Neural progenitor cell (in vitro differentiated cells): ENCODE data around the gene TNNT3. TPM values are rescaled to one million over a fixed set of nuclear protein-coding genes. Genes with fewer than 3 reads are reported as not detected.

ENCODE experiments used
- DNase-seq: peaks from one replicate; pipeline ENCODE4 v3.0.0-alpha.2; 2016; ENCODE audit warnings: low spot score
- H2AFZ ChIP-seq: fragments of 200-600 bp; sonication (generic); replicated peaks from 2 replicates; pipeline ENCODE4 v1.6.1; 2016; ENCODE audit warnings: antibody characterized with exemption
- H3F3A ChIP-seq: fragments of 200-600 bp; sonication (generic); 2 replicates; pipeline ENCODE4 v1.6.1; 2016; ENCODE audit warnings: antibody characterized with exemption, low read depth
- H3K27ac ChIP-seq: fragments of 200-600 bp; sonication (generic); 2 replicates; pipeline ENCODE4 v1.5.1; 2016; ENCODE audit warnings: mild to moderate bottlenecking
- H3K27me3 ChIP-seq: fragments of 200-600 bp; sonication (generic); 2 replicates; pipeline ENCODE4 v1.6.1; 2016; ENCODE audit warnings: mild to moderate bottlenecking, moderate library complexity
- H3K36me3 ChIP-seq: fragments of 200-600 bp; sonication (generic); 2 replicates; pipeline ENCODE4 v1.5.1; 2016
- H3K4me1 ChIP-seq: fragments of 200-600 bp; sonication (generic); 2 replicates; pipeline ENCODE4 v1.6.1; 2016; ENCODE audit warnings: mixed run types
- H3K4me2 ChIP-seq: fragments of 200-600 bp; sonication (generic); 2 replicates; pipeline ENCODE4 v1.6.1; 2016
- H3K4me3 ChIP-seq: fragments of 200-600 bp; sonication (generic); 2 replicates; pipeline ENCODE4 v1.5.1; 2016
- H3K79me2 ChIP-seq: fragments of 200-600 bp; sonication (generic); 2 replicates; pipeline ENCODE4 v1.6.1; 2016; ENCODE audit warnings: low read depth
- H3K9ac ChIP-seq: fragments of 200-600 bp; sonication (generic); 2 replicates; pipeline ENCODE4 v1.6.1; 2016
- H3K9me3 ChIP-seq: fragments of 200-600 bp; sonication (generic); 2 replicates; pipeline ENCODE4 v1.5.1; 2016; ENCODE audit warnings: low read depth
- H4K20me1 ChIP-seq: fragments of 200-600 bp; sonication (generic); 2 replicates; pipeline ENCODE4 v1.6.1; 2016; ENCODE audit warnings: low read depth
- H3K27ac Mint-ChIP-seq: 3 replicates; pipeline ENCODE4 v1.8.0; 2021; ENCODE audit warnings: mixed read lengths
- H3K27me3 Mint-ChIP-seq: 2 replicates; pipeline ENCODE4 v1.8.0; 2022; ENCODE audit warnings: low read depth, mild to moderate bottlenecking, inconsistent platforms, moderate library complexity, mixed read lengths; ENCODE audit not compliant: insufficient read depth
- H3K36me3 Mint-ChIP-seq: 3 replicates; pipeline ENCODE4 v1.8.0; 2021; ENCODE audit warnings: mixed read lengths
- H3K4me1 Mint-ChIP-seq: 3 replicates; pipeline ENCODE4 v1.8.0; 2021; ENCODE audit warnings: mixed read lengths
- H3K4me3 Mint-ChIP-seq: 3 replicates; pipeline ENCODE4 v1.8.0; 2021; ENCODE audit warnings: mild to moderate bottlenecking, moderate library complexity, mixed read lengths
- H3K9me3 Mint-ChIP-seq: 3 replicates; pipeline ENCODE4 v1.8.0; 2020; ENCODE audit warnings: mixed read lengths
- EZH2 ChIP-seq: fragments of 200-600 bp; sonication (generic); IDR thresholded peaks from 2 replicates; pipeline ENCODE4 v1.6.1; 2017; ENCODE audit warnings: antibody characterized with exemption, mild to moderate bottlenecking, moderate library complexity
- EZH2phosphoT487 ChIP-seq: fragments of 200-600 bp; sonication (generic); IDR thresholded peaks from 2 replicates; pipeline ENCODE4 v1.6.1; 2017; ENCODE audit warnings: antibody characterized with exemption
- total RNA-seq: library from RNA; depleted of rRNA; stranded (reverse); fragments of >200 nt; gene quantifications from 2 replicates; pipeline ENCODE4 v1.2.3, GENCODE V29; 2015; ENCODE audit warnings: low replicate concordance
- TF ChIP-seq, protein P1 (sequence below): fragments of 200-600 bp; sonication (generic); IDR thresholded peaks from 2 replicates; pipeline ENCODE4 v1.5.1; 2017; ENCODE audit warnings: antibody characterized with exemption, mild to moderate bottlenecking

TNNT3 gene
- total RNA-seq, 1 donor from 2014 or later = 0.92 TPM

- Mint-ChIP-seq H3K4me3 (no peak overlapping the region), H3K27ac (no peak overlapping the region), H3K4me1 (no peaks in the 10 kb centered on the region), H3K27me3 (peaks cover 9% of the 10 kb centered on the region), H3K9me3 (no peaks in the 10 kb centered on the region), H3K36me3 (no peaks in the 10 kb centered on the region)
- no peak overlapping the region for H3K4me2 ChIP-seq
- H3K27me3 ChIP-seq = no peaks in the 10 kb centered on the region
- H3K4me3 ChIP-seq = no peak overlapping the region
- no peak overlapping the region for H3K27ac ChIP-seq
- no peak for DNase-seq
- no peaks in the 10 kb centered on the region for H3K79me2 ChIP-seq
- H3K4me1 ChIP-seq = no peaks in the 10 kb centered on the region
- TF ChIP-seq, protein P1, sequence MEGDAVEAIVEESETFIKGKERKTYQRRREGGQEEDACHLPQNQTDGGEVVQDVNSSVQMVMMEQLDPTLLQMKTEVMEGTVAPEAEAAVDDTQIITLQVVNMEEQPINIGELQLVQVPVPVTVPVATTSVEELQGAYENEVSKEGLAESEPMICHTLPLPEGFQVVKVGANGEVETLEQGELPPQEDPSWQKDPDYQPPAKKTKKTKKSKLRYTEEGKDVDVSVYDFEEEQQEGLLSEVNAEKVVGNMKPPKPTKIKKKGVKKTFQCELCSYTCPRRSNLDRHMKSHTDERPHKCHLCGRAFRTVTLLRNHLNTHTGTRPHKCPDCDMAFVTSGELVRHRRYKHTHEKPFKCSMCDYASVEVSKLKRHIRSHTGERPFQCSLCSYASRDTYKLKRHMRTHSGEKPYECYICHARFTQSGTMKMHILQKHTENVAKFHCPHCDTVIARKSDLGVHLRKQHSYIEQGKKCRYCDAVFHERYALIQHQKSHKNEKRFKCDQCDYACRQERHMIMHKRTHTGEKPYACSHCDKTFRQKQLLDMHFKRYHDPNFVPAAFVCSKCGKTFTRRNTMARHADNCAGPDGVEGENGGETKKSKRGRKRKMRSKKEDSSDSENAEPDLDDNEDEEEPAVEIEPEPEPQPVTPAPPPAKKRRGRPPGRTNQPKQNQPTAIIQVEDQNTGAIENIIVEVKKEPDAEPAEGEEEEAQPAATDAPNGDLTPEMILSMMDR = no peak
- TF ChIP-seq EZH2phosphoT487 = no peak
- no peak for TF ChIP-seq EZH2
- H3F3A ChIP-seq = no peaks in the 10 kb centered on the region
- H3K36me3 ChIP-seq = no peaks in the 10 kb centered on the region
- no peak overlapping the region for H2AFZ ChIP-seq
- no peaks in the 10 kb centered on the region for H4K20me1 ChIP-seq
- no peak overlapping the region for H3K9ac ChIP-seq
- H3K9me3 ChIP-seq = no peaks in the 10 kb centered on the region
Measured at GRCh38 chr11:1892116-1892515, 27.4 kb upstream of the TNNT3 start.

GRCh38 chr11:1892558-1892957 is 26.9 kb upstream of the TNNT3 start:
- H3K27ac Mint-ChIP-seq = no peak overlapping the region
- no peaks in the 10 kb centered on the region for H3K79me2 ChIP-seq
- TF ChIP-seq EZH2phosphoT487 (no peak), EZH2 (no peak)
- TF ChIP-seq, protein P1 = no peak

DNA sequence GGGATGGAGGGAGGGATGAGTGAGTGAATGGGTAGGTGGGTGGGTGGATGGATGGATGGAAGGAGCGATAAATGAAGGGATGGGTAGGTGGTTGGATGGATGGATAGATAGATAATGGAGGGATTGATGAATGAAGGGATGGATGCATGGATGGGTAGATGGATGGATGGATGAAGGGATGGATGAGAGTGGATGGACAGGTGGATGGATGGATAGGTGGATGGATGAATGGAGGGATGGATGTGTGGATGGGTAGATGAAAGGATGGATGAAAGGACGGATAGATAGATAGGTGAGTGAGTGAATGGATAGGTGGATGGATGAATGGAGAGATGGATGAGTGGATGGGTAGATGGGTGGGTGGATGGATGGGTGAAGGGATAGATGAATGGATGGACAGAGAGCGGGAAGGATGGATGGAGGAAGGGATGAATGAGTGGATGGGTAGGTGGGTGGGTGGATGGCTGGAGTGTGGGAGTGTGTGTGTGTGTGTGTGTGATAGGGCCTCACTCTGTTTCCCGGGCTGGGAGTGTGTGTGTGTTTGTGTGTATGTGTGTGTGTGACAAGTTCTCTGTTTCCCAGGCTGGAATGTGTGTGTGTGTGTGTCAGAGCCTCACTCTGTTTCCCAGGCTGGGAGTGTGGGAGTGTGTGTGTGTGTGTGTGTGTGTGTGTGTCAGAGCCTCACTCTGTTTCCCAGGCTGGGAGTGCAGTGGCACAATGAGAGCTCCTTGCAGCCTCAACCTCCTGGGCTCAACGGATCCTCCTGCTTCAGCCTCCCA is 25.7 kb upstream of the TNNT3 start:
- H4K20me1 ChIP-seq = no peaks in the 10 kb centered on the region
- H3K79me2 ChIP-seq = no peaks in the 10 kb centered on the region
- H3K9ac ChIP-seq = no peak overlapping the region
- no peak overlapping the region for H2AFZ ChIP-seq
- no peaks in the 10 kb centered on the region for H3F3A ChIP-seq
- no peak overlapping the region for H3K4me3 ChIP-seq
- H3K27ac ChIP-seq = no peak overlapping the region
- no peaks in the 10 kb centered on the region for H3K36me3 ChIP-seq
- peak overlapping the region; percentile 79 for H3K27ac Mint-ChIP-seq
- DNase-seq = no peak
- H3K27me3 ChIP-seq = no peaks in the 10 kb centered on the region
- H3K4me2 ChIP-seq = no peak overlapping the region
- H3K4me1 Mint-ChIP-seq = no peaks in the 10 kb centered on the region
- no peaks in the 10 kb centered on the region for H3K9me3 ChIP-seq
- H3K4me3 Mint-ChIP-seq = no peak overlapping the region
- no peaks in the 10 kb centered on the region for H3K9me3 Mint-ChIP-seq
- H3K36me3 Mint-ChIP-seq = no peaks in the 10 kb centered on the region
- H3K27me3 Mint-ChIP-seq = peaks cover 7% of the 10 kb centered on the region
- TF ChIP-seq, protein P1 = no peak
- TF ChIP-seq EZH2phosphoT487 = no peak
- TF ChIP-seq EZH2 = no peak
- H3K4me1 ChIP-seq = no peaks in the 10 kb centered on the region

More at GRCh38 chr11:1892558-1892957, 26.9 kb upstream of the TNNT3 start:
- no peaks in the 10 kb centered on the region for H3K4me1 Mint-ChIP-seq
- H3K4me3 ChIP-seq = no peak overlapping the region
- H3K27me3 Mint-ChIP-seq = peaks cover 9% of the 10 kb centered on the region
- H3K36me3 Mint-ChIP-seq = no peaks in the 10 kb centered on the region
- no peaks in the 10 kb centered on the region for H3F3A ChIP-seq
- no peak overlapping the region for H3K4me3 Mint-ChIP-seq
- no peaks in the 10 kb centered on the region for H3K36me3 ChIP-seq
- no peak overlapping the region for H3K9ac ChIP-seq
- no peak overlapping the region for H3K27ac ChIP-seq
- no peak overlapping the region for H3K4me2 ChIP-seq
- H2AFZ ChIP-seq = no peak overlapping the region
- H3K27me3 ChIP-seq = no peaks in the 10 kb centered on the region
- H3K4me1 ChIP-seq = no peaks in the 10 kb centered on the region
- no peaks in the 10 kb centered on the region for H3K9me3 ChIP-seq
- H3K9me3 Mint-ChIP-seq = no peaks in the 10 kb centered on the region
- no peaks in the 10 kb centered on the region for H4K20me1 ChIP-seq
- no peak for DNase-seq
